WERI-Rb-1 (cell line): ENCODE measurements around the gene GRIP1.

Source experiments
- DNase-seq: peaks from one replicate; pipeline ENCODE4 v3.0.0-alpha.2; 2020
- H3K27ac ChIP-seq: fragments of 250-450 bp; sonication (Bioruptor Pico); 2 replicates; pipeline ENCODE4 v1.5.1; 2020; ENCODE audit warnings: mild to moderate bottlenecking, moderate library complexity
- H3K27me3 ChIP-seq: fragments of 250-450 bp; sonication (Bioruptor Pico); 2 replicates; pipeline ENCODE4 v1.5.1; 2021; ENCODE audit warnings: mild to moderate bottlenecking, low read depth, moderate library complexity; ENCODE audit not compliant: insufficient read depth, severe bottlenecking
- H3K36me3 ChIP-seq: fragments of 250-450 bp; sonication (Bioruptor Pico); 2 replicates; pipeline ENCODE4 v1.5.1; 2020; ENCODE audit warnings: mild to moderate bottlenecking, moderate library complexity
- H3K4me3 ChIP-seq: 2 replicates; pipeline ENCODE4 v1.5.1; 2011; ENCODE audit warnings: low read depth, mild to moderate bottlenecking, control low read depth, low read length
- H3K9me3 ChIP-seq: fragments of 250-450 bp; sonication (Bioruptor Pico); 2 replicates; pipeline ENCODE4 v1.5.1; 2021; ENCODE audit warnings: mild to moderate bottlenecking, moderate library complexity; ENCODE audit not compliant: severe bottlenecking
- TF ChIP-seq, protein P1 (sequence below): IDR thresholded peaks from 2 replicates; pipeline ENCODE4 v1.5.1; 2011; ENCODE audit warnings: low read depth, mild to moderate bottlenecking, control low read depth, inconsistent platforms, low read length

The GRIP1 gene

GRCh38 chr12:66664076-66664475 lies 14.8 kb downstream of the GRIP1 start:
- TF ChIP-seq, protein P1, sequence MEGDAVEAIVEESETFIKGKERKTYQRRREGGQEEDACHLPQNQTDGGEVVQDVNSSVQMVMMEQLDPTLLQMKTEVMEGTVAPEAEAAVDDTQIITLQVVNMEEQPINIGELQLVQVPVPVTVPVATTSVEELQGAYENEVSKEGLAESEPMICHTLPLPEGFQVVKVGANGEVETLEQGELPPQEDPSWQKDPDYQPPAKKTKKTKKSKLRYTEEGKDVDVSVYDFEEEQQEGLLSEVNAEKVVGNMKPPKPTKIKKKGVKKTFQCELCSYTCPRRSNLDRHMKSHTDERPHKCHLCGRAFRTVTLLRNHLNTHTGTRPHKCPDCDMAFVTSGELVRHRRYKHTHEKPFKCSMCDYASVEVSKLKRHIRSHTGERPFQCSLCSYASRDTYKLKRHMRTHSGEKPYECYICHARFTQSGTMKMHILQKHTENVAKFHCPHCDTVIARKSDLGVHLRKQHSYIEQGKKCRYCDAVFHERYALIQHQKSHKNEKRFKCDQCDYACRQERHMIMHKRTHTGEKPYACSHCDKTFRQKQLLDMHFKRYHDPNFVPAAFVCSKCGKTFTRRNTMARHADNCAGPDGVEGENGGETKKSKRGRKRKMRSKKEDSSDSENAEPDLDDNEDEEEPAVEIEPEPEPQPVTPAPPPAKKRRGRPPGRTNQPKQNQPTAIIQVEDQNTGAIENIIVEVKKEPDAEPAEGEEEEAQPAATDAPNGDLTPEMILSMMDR = no peak
- DNase-seq = no peak
- Histone ChIP-seq H3K4me3 (no peak overlapping the region), H3K27ac (no peak overlapping the region), H3K36me3 (no peaks in the 10 kb centered on the region), H3K27me3 (no peaks in the 10 kb centered on the region), H3K9me3 (no peaks in the 10 kb centered on the region)

- DNase-seq = no peak
- H3K27me3 ChIP-seq = no peaks in the 10 kb centered on the region
- H3K27ac ChIP-seq = no peak overlapping the region
- no peaks in the 10 kb centered on the region for H3K36me3 ChIP-seq
- TF ChIP-seq, protein P1 = no peak
- H3K4me3 ChIP-seq = no peak overlapping the region
- no peaks in the 10 kb centered on the region for H3K9me3 ChIP-seq
Observed at GRCh38 chr12:66663611-66664010, 15.3 kb downstream of the GRIP1 start.

GRCh38 chr12:66662729-66663128 lies 16.1 kb downstream of the GRIP1 start:
- TF ChIP-seq, protein P1 = no peak
- Histone ChIP-seq H3K36me3 (no peaks in the 10 kb centered on the region), H3K27me3 (no peaks in the 10 kb centered on the region), H3K9me3 (no peaks in the 10 kb centered on the region), H3K27ac (no peak overlapping the region), H3K4me3 (no peak overlapping the region)
- no peak for DNase-seq

DNA sequence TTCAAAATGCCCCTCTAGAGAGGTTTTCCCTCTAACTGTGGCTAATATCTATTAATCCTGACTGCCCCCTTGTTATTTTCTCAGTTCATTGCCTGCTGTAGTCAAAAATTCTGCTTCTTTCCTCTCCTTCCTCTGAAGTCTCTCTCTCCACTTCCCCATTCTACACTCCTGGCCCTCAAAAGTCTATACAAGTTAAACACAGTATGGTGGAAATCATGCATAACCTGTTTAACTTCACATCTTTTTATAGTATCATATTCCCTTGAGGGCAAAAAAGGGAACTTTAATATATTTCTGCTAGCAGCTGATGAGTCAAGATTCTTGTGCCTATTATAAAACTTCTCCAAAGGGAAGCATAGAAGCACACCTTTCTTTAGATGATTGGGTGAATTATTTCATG lies 16.7 kb downstream of the GRIP1 start:
- H3K36me3 ChIP-seq = no peaks in the 10 kb centered on the region
- H3K4me3 ChIP-seq = no peak overlapping the region
- no peaks in the 10 kb centered on the region for H3K27me3 ChIP-seq
- H3K27ac ChIP-seq = no peak overlapping the region
- TF ChIP-seq, protein P1 = no peak
- no peak for DNase-seq
- no peaks in the 10 kb centered on the region for H3K9me3 ChIP-seq

GRCh38 chr12:66661357-66661756 lies 17.5 kb downstream of the GRIP1 start:
- H3K9me3 ChIP-seq = no peaks in the 10 kb centered on the region
- H3K36me3 ChIP-seq = no peaks in the 10 kb centered on the region
- no peaks in the 10 kb centered on the region for H3K27me3 ChIP-seq
- DNase-seq = no peak
- H3K27ac ChIP-seq = no peak overlapping the region
- no peak overlapping the region for H3K4me3 ChIP-seq
- TF ChIP-seq, protein P1 = no peak

- H3K36me3 ChIP-seq = no peaks in the 10 kb centered on the region
- TF ChIP-seq, protein P1 = no peak
- H3K27me3 ChIP-seq = no peaks in the 10 kb centered on the region
- no peak overlapping the region for H3K27ac ChIP-seq
- no peak for DNase-seq
- H3K4me3 ChIP-seq = no peak overlapping the region
- no peaks in the 10 kb centered on the region for H3K9me3 ChIP-seq
Observed at GRCh38 chr12:66653796-66654195, 25.1 kb downstream of the GRIP1 start.
